GM12873 (cell line): Measurements from ENCODE around the gene SMAD4.

ENCODE experiments used
- CTCF ChIP-seq: IDR thresholded peaks from 2 replicates; pipeline ENCODE4 v1.5.1; 2012; ENCODE audit warnings: low read depth, mild to moderate bottlenecking, moderate library complexity, low read length, control low read depth; ENCODE audit not compliant: insufficient read depth; ENCODE audit errors: missing control alignments

The SMAD4 gene

GRCh38 chr18:51059969-51060368 is 30.0 kb downstream of the SMAD4 start:
- TF ChIP-seq CTCF = no peak

- no peak for TF ChIP-seq CTCF
Measured at GRCh38 chr18:51064256-51064655, 34.2 kb downstream of the SMAD4 start.

GRCh38 chr18:51066273-51066672 is 36.3 kb downstream of the SMAD4 start:
- TF ChIP-seq CTCF = no peak

- TF ChIP-seq CTCF = no peak
Measured at GRCh38 chr18:51068105-51068504, 38.1 kb downstream of the SMAD4 start.

GRCh38 chr18:51069885-51070284 is 39.9 kb downstream of the SMAD4 start:
- TF ChIP-seq CTCF = no peak

- TF ChIP-seq CTCF = no peak
Measured at GRCh38 chr18:51070545-51070944, 40.5 kb downstream of the SMAD4 start.

- no peak for TF ChIP-seq CTCF
Measured at GRCh38 chr18:51072586-51073313, 42.7 kb downstream of the SMAD4 start.

GRCh38 chr18:51074605-51075004 is 44.6 kb downstream of the SMAD4 start:
- no peak for TF ChIP-seq CTCF
